HCT116 (cell line): Measurements from ENCODE around the gene ANKRD62. TPM values are rescaled to one million over a fixed set of nuclear protein-coding genes. Genes with fewer than 3 reads are reported as not detected.
A peak's percentile ranks its signal among the peaks of the same experiment; 100 is the strongest.
"Not testable (repeated sequence)": the region's sequence is repeated elsewhere in the genome, so short reads cannot be mapped to it uniquely, and the experiment has no call there.

Experiments used
- ATAC-seq: fragments of 200-7000 bp; cut with Tn5 transposase; 2 replicates; pipeline ENCODE4 v1.9.1; 2020; ENCODE audit warnings: mild to moderate bottlenecking, moderate library complexity
- BruUV-seq: library from RNA; stranded (reverse); fragments of 400-500 nt; replicated peaks from 2 replicates; lab custom pipeline; 2021; lab: Mats Ljungman, UMichigan
- CTCF ChIA-PET: fragments of 300-600 bp; sonication (Branson Sonifier 250); formaldehyde crosslinking; loops from one replicate; lab custom pipeline; 2021; ENCODE audit warnings: antibody characterized with exemption; lab: Charles Lee
- POLR2A ChIA-PET: fragments of 300-600, 350-600 bp; sonication (Branson Sonifier 250); formaldehyde crosslinking; loops from one replicate; lab custom pipeline; 2021; ENCODE audit warnings: antibody characterized with exemption; lab: Charles Lee
- RAD21 ChIA-PET, 2 experiments: fragments of 300-600 bp; sonication (Branson Sonifier 250); formaldehyde crosslinking; loops; one replicate each; lab custom pipeline; 2023; ENCODE audit warnings: low total read pairs in 2 of 2; ENCODE audit not compliant: uncharacterized antibody in 2 of 2, unreplicated experiment in 2 of 2, low non-redundant PET in 1 of 2; lab: Charles Lee
- DNase-seq: peaks from one replicate; pipeline ENCODE4 v3.0.0-alpha.2; 2010; ENCODE audit warnings: low read depth, low spot score
- H2AFZ ChIP-seq: fragments of 200-600 bp; shearing (Covaris generic), sonication (generic); 2 replicates; pipeline ENCODE4 v1.6.1; 2017; ENCODE audit warnings: low read depth, mixed run types, mixed read lengths, antibody characterized with exemption, low read length; ENCODE audit not compliant: poor library complexity, severe bottlenecking
- H3K27ac ChIP-seq: 2 replicates; pipeline ENCODE4 v1.5.1; 2012; ENCODE audit warnings: low read depth, low read length
- H3K27me3 ChIP-seq: fragments of 200-600 bp; sonication (generic); 2 replicates; pipeline ENCODE4 v1.6.1; 2016; ENCODE audit warnings: mixed run types, low read length, mixed read lengths; ENCODE audit not compliant: insufficient read depth
- H3K36me3 ChIP-seq, 2 experiments: fragments of 200-500 bp in 1 of 2; fragments of 200-600 bp in 1 of 2; sonication (Bioruptor generic) in 1 of 2; sonication (generic) in 1 of 2; 2 replicates each; pipeline versions ENCODE4 v1.5.1 to v1.6.1; 2014 to 2016; ENCODE audit warnings: low read length in 2 of 2, inconsistent platforms in 1 of 2, mixed read lengths in 1 of 2, mixed run types in 1 of 2; ENCODE audit not compliant: insufficient read depth in 2 of 2, control insufficient read depth in 1 of 2
- H3K4me1 ChIP-seq, 2 experiments: fragments of 200-600 bp in 1 of 2; sonication (generic) in 1 of 2; 2 replicates each; pipeline versions ENCODE4 v1.5.1 to v1.6.1; 2012 to 2017; ENCODE audit warnings: low read length in 2 of 2, inconsistent platforms in 1 of 2, mild to moderate bottlenecking in 1 of 2, mixed read lengths in 1 of 2, mixed run types in 1 of 2, moderate library complexity in 1 of 2; ENCODE audit not compliant: insufficient read depth in 2 of 2, control insufficient read depth in 1 of 2
- H3K4me2 ChIP-seq: fragments of 200-600 bp; sonication (generic); 2 replicates; pipeline ENCODE4 v1.6.1; 2017; ENCODE audit warnings: mixed run types, low read length, mixed read lengths
- H3K4me3 ChIP-seq, 2 experiments: fragments of 200-600 bp in 1 of 2; sonication (generic) in 1 of 2; replicated peaks in 1 of 2; 2 replicates each; pipeline ENCODE4 v1.5.1; 2011 to 2016; ENCODE audit warnings: low read length in 2 of 2, control low read depth in 1 of 2, low read depth in 1 of 2, mild to moderate bottlenecking in 1 of 2, mixed read lengths in 1 of 2, mixed run types in 1 of 2
- H3K79me2 ChIP-seq: fragments of 200-600 bp; sonication (generic); 2 replicates; pipeline ENCODE4 v1.6.1; 2017; ENCODE audit warnings: mild to moderate bottlenecking, mixed run types, low read length, moderate library complexity, mixed read lengths; ENCODE audit not compliant: insufficient read depth
- H3K9ac ChIP-seq: fragments of 200-600 bp; sonication (generic); 2 replicates; pipeline ENCODE4 v1.6.1; 2016; ENCODE audit warnings: low read length, mixed read lengths
- H3K9me2 ChIP-seq: fragments of 200-600 bp; sonication (generic), shearing (Covaris generic); 2 replicates; pipeline ENCODE4 v1.6.1; 2017; ENCODE audit warnings: mixed run types, mild to moderate bottlenecking, moderate library complexity; ENCODE audit not compliant: insufficient read depth
- H3K9me3 ChIP-seq, 2 experiments: fragments of 200-500 bp in 1 of 2; fragments of 200-600 bp in 1 of 2; sonication (Bioruptor generic) in 1 of 2; sonication (generic) in 1 of 2; 2 replicates each; pipeline ENCODE4 v1.6.1; 2014 to 2017; ENCODE audit warnings: low read length in 2 of 2, mixed read lengths in 2 of 2, inconsistent platforms in 1 of 2, low read depth in 1 of 2, mild to moderate bottlenecking in 1 of 2, mixed run types in 1 of 2, moderate library complexity in 1 of 2; ENCODE audit not compliant: control insufficient read depth in 1 of 2, insufficient read depth in 1 of 2
- H4K20me1 ChIP-seq: fragments of 200-600 bp; sonication (generic), shearing (Covaris generic); 2 replicates; pipeline ENCODE4 v1.6.1; 2017; ENCODE audit warnings: mixed run types, mild to moderate bottlenecking, moderate library complexity; ENCODE audit not compliant: insufficient read depth
- CBX3 ChIP-seq: IDR thresholded peaks from 2 replicates; pipeline ENCODE4 v1.6.1; 2012; ENCODE audit warnings: low read depth
- CEBPB ChIP-seq: IDR thresholded peaks from 2 replicates; pipeline ENCODE4 v1.6.1; 2012; ENCODE audit warnings: low read depth
- CTCF ChIP-seq, 3 experiments: fragments of 200-600 bp in 1 of 3; sonication (generic) in 1 of 3; IDR thresholded peaks in 2 of 3; conservative IDR thresholded peaks in 1 of 3; 2 replicates each; pipeline ENCODE4 v1.5.1; 2012 to 2017; ENCODE audit warnings: low read depth in 2 of 3, low read length in 2 of 3, antibody characterized with exemption in 1 of 3, borderline replicate concordance in 1 of 3, control low read depth in 1 of 3, mild to moderate bottlenecking in 1 of 3, mixed read lengths in 1 of 3, mixed run types in 1 of 3, moderate library complexity in 1 of 3; ENCODE audit not compliant: insufficient read depth in 1 of 3
- ELF1 ChIP-seq: IDR thresholded peaks from 2 replicates; pipeline ENCODE4 v1.6.1; 2012; ENCODE audit warnings: low read depth, borderline replicate concordance
- JUND ChIP-seq: IDR thresholded peaks from 2 replicates; pipeline ENCODE4 v1.6.1; 2012
- MAX ChIP-seq: IDR thresholded peaks from 2 replicates; pipeline ENCODE4 v1.6.1; 2012
- POLR2AphosphoS5 ChIP-seq: IDR thresholded peaks from 2 replicates; pipeline ENCODE4 v1.6.1; 2011; ENCODE audit warnings: mild to moderate bottlenecking, low read depth, low read length, moderate library complexity
- SRF ChIP-seq: IDR thresholded peaks from 2 replicates; pipeline ENCODE4 v1.6.1; 2012; ENCODE audit warnings: low read depth
- ZFX ChIP-seq: fragments of 450-650 bp; IDR thresholded peaks from 2 replicates; pipeline ENCODE4 v1.6.1; 2017
- intact Hi-C: fragments of 100-400 bp; cut with micrococcal nuclease; formaldehyde crosslinking; loops from 2 replicates; pipeline ENCODE4 v1.10.0; 2022
- total RNA-seq: library from RNA; stranded (reverse); gene quantifications from one replicate; pipeline ENCODE4 v1.2.1, GENCODE V29; 2021; ENCODE audit not compliant: unreplicated experiment

The ANKRD62 gene
- total RNA-seq, 1 experiment from 2014 or later = 0.34 TPM

GRCh38 chr18:12068950-12069320 lies 24.7 kb upstream of the ANKRD62 start:
- intact Hi-C loops = no loop called here
- TF ChIP-seq CBX3 (no peak), CTCF (IDR thresholded peaks at IDR 0.05 in 2 of 3, conservative IDR thresholded peaks at IDR 0.05 in 1 of 3; ENCODE audit: borderline replicate concordance in 1 of 3, insufficient read depth in 1 of 3, low read depth in 2 of 3, low read length in 2 of 3) (no peak), SRF (no peak), ELF1 (no peak), POLR2AphosphoS5 (no peak), ZFX (no peak), CEBPB (no peak), MAX (no peak), JUND (no peak)
- Histone ChIP-seq H3K79me2 (no peaks in the 10 kb centered on the region), H3K4me3 (peak overlapping the region; percentile 37 to 47), H3K9me2 (no peaks in the 10 kb centered on the region), H3K27ac (peak overlapping the region; percentile 17; the same call in 1 of the 2 replicates), H3K9ac (peak overlapping the region; percentile 23; the same call in 1 of the 2 replicates), H4K20me1 (no peaks in the 10 kb centered on the region), H3K4me2 (peak overlapping the region; percentile 64), H3K36me3 (no peaks in the 10 kb centered on the region), H3K4me1 (peaks cover 0 to 3% of the 10 kb centered on the region in 2 experiments; a peak in 1 of 4 replicates), H2AFZ (no peak overlapping the region), H3K27me3 (no peaks in the 10 kb centered on the region), H3K9me3 (no peaks in the 10 kb centered on the region)
- no TSS peak for BruUV-seq
- POLR2A ChIA-PET = no interaction called here
- RAD21 ChIA-PET = interaction anchor here in 1 of 2 experiments (0.9 kb wide), 1 partner anchor 84 kb away, joined by 3 read pairs; no protein-coding TSS in a partner anchor
- ATAC-seq (no peak; the same call in 1 of the 2 replicates), DNase-seq (no peak)
- CTCF ChIA-PET = interaction anchor here (1.5 to 2.3 kb wide), 2 partner anchors 9 to 167 kb away, joined by 8 to 13 read pairs; no protein-coding TSS in a partner anchor

GRCh38 chr18:12071066-12071465 lies 22.6 kb upstream of the ANKRD62 start:
- H3K9me3 ChIP-seq, POLR2A ChIA-PET, H3K9me2 ChIP-seq, ATAC-seq, H3K27me3 ChIP-seq, DNase-seq, H3K79me2 ChIP-seq, BruUV-seq, H2AFZ ChIP-seq, H3K36me3 ChIP-seq, H3K9ac ChIP-seq, H3K4me1 ChIP-seq, CTCF ChIA-PET, intact Hi-C loops, H3K27ac ChIP-seq, RAD21 ChIA-PET, H3K4me2 ChIP-seq, H3K4me3 ChIP-seq, H4K20me1 ChIP-seq: not testable (repeated sequence)
